Lower leg skin (tissue), 3 donors: ENCODE results near the gene TMEM176A.

Experiments used
- POLR2A ChIP-seq, 2 donors: fragments of 450-650 bp; IDR thresholded peaks; one replicate each; pipeline ENCODE4 v1.6.1; 2016 to 2017; ENCODE audit warnings: antibody characterized with exemption in 2 of 2, mild to moderate bottlenecking in 1 of 2, moderate library complexity in 1 of 2
- TF ChIP-seq, protein P1 (sequence below), 3 donors: fragments of 450-650 bp; IDR thresholded peaks; one replicate each; pipeline ENCODE4 v1.5.1; 2016; ENCODE audit warnings: antibody characterized with exemption in 3 of 3, mild to moderate bottlenecking in 3 of 3, moderate library complexity in 2 of 3

GRCh38 chr7:150781961-150782360, 18.6 kb upstream of the TMEM176A start:
- TF ChIP-seq, protein P1, sequence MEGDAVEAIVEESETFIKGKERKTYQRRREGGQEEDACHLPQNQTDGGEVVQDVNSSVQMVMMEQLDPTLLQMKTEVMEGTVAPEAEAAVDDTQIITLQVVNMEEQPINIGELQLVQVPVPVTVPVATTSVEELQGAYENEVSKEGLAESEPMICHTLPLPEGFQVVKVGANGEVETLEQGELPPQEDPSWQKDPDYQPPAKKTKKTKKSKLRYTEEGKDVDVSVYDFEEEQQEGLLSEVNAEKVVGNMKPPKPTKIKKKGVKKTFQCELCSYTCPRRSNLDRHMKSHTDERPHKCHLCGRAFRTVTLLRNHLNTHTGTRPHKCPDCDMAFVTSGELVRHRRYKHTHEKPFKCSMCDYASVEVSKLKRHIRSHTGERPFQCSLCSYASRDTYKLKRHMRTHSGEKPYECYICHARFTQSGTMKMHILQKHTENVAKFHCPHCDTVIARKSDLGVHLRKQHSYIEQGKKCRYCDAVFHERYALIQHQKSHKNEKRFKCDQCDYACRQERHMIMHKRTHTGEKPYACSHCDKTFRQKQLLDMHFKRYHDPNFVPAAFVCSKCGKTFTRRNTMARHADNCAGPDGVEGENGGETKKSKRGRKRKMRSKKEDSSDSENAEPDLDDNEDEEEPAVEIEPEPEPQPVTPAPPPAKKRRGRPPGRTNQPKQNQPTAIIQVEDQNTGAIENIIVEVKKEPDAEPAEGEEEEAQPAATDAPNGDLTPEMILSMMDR (IDR thresholded peaks at IDR 0.05): no peak
- no peak for TF ChIP-seq POLR2A (IDR thresholded peaks at IDR 0.05)
